ENCODE data around the gene EXOG.

GRCh38 chr3:38521391-38521987 lies 25.3 kb downstream of the EXOG start:
- TF ChIP-seq POLR2A (IDR thresholded peaks at IDR 0.05): no peak
- TF ChIP-seq CTCF (IDR thresholded peaks at IDR 0.05): peak; percentile 66 to 88 (median 83)
- no peak for TF ChIP-seq POLR2AphosphoS5 (IDR thresholded peaks at IDR 0.05)
- TF ChIP-seq EP300 (IDR thresholded peaks at IDR 0.05): no peak
